GM12878 (cell line): ENCODE data around the gene MMAA. TPM values are rescaled to one million over a fixed set of nuclear protein-coding genes. Genes with fewer than 3 reads are reported as not detected.

Source experiments
- ATF7 ChIP-seq: fragments of 450-650 bp; IDR thresholded peaks from 2 replicates; pipeline ENCODE4 v1.6.1; 2016; ENCODE audit warnings: low read depth, mild to moderate bottlenecking
- GABPA ChIP-seq: IDR thresholded peaks from 2 replicates; pipeline ENCODE4 v1.6.1; 2014; ENCODE audit warnings: antibody characterized with exemption, low read depth, mild to moderate bottlenecking, inconsistent platforms
- HDAC2 ChIP-seq: fragments of 200-600 bp; sonication (generic); IDR thresholded peaks from 2 replicates; pipeline ENCODE4 v1.6.1; 2017
- NFYA ChIP-seq: IDR thresholded peaks from 2 replicates; pipeline ENCODE4 v1.6.1; 2011; ENCODE audit warnings: low read depth, mild to moderate bottlenecking, low read length, improper control_type of control experiment, borderline replicate concordance
- NFYB ChIP-seq: IDR thresholded peaks from 2 replicates; pipeline ENCODE4 v1.6.1; 2011; ENCODE audit warnings: low read depth, mild to moderate bottlenecking, low read length, improper control_type of control experiment, moderate library complexity; ENCODE audit not compliant: insufficient read depth
- POLR2AphosphoS2 ChIP-seq: IDR thresholded peaks from 2 replicates; pipeline ENCODE4 v1.6.1; 2011; ENCODE audit warnings: low read depth, mild to moderate bottlenecking, low read length, improper control_type of control experiment, moderate library complexity
- RAD21 ChIP-seq: IDR thresholded peaks from 2 replicates; pipeline ENCODE4 v1.6.1; 2011; ENCODE audit warnings: mild to moderate bottlenecking, low read depth, low read length, moderate library complexity; ENCODE audit not compliant: insufficient read depth
- polyA plus RNA-seq, 11 experiments: library from polyadenylated mRNA; depleted of rRNA in 4 of 11; unstranded in 6 of 11; stranded (reverse) in 5 of 11; fragments of >200 nt; fragmentation: Nextera tagmentation in 4 of 11; fragmentation: Illumina TruSeq in 1 of 11; extraction: Ambion mirVana in 4 of 11; extraction: Trizol in 1 of 11; gene quantifications; 1 replicate in 1 of 11; 2 replicates in 10 of 11; pipeline versions ENCODE4 v1.2.1 to v1.2.3, GENCODE V29; 2011 to 2016; ENCODE audit warnings: inconsistent platforms in 2 of 11, missing spikeins in 2 of 11, low read depth in 1 of 11
- total RNA-seq, 4 experiments: library from RNA; depleted of rRNA in 3 of 4; stranded (reverse); fragments of >200 nt in 3 of 4; fragmentation: Illumina TruSeq in 1 of 4; extraction: Trizol in 1 of 4; gene quantifications; 2 replicates each; pipeline versions ENCODE4 v1.2.1 to v1.2.3, GENCODE V29; 2013 to 2021
- TF ChIP-seq, protein P1 (sequence below): fragments of 450-650 bp; IDR thresholded peaks from 2 replicates; pipeline ENCODE4 v1.6.1; 2018; ENCODE audit warnings: borderline replicate concordance, mild to moderate bottlenecking; ENCODE audit not compliant: partially characterized antibody
- TF ChIP-seq, protein P2 (sequence below): fragments of 450-650 bp; IDR thresholded peaks from 2 replicates; pipeline ENCODE4 v1.6.1; 2016; ENCODE audit warnings: mild to moderate bottlenecking
- TF ChIP-seq, protein P3 (sequence below): fragments of 450-650 bp; conservative IDR thresholded peaks from 2 replicates; pipeline ENCODE4 v1.6.1; 2017; ENCODE audit warnings: mild to moderate bottlenecking, moderate library complexity

MMAA gene
- total and polyA plus RNA-seq, 10 of the 15 experiments (the other 5 are each of a cell fraction or from before 2014, with no cell fraction given) = 4.5 to 22.6 (median 11.8) TPM

DNA sequence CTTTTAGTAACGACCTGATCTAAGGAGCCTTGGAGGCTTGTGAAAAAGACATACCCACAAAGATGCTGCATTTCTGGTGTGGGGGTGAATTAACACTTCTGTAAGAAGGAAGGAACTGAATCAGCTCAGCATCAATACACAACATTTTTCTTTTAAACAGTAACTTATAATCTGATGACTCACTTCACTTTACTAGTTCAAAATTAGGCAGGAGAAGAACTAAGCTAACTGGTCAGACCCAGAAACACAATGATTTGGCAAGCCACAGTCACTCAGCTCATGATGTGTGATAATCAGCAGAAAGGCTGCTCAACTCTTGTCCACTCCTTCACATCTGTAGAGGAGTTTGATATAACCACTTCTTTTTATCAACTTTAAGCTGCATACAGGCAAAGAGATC, 4.6 kb downstream of the MMAA start (continued):
- TF ChIP-seq, protein P1, sequence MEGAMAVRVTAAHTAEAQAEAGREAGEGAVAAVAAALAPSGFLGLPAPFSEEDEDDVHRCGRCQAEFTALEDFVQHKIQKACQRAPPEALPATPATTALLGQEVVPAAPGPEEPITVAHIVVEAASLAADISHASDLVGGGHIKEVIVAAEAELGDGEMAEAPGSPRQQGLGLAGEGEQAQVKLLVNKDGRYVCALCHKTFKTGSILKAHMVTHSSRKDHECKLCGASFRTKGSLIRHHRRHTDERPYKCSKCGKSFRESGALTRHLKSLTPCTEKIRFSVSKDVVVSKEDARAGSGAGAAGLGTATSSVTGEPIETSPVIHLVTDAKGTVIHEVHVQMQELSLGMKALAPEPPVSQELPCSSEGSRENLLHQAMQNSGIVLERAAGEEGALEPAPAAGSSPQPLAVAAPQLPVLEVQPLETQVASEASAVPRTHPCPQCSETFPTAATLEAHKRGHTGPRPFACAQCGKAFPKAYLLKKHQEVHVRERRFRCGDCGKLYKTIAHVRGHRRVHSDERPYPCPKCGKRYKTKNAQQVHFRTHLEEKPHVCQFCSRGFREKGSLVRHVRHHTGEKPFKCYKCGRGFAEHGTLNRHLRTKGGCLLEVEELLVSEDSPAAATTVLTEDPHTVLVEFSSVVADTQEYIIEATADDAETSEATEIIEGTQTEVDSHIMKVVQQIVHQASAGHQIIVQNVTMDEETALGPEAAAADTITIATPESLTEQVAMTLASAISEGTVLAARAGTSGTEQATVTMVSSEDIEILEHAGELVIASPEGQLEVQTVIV = no peak
- TF ChIP-seq HDAC2 = no peak
- TF ChIP-seq, protein P2, sequence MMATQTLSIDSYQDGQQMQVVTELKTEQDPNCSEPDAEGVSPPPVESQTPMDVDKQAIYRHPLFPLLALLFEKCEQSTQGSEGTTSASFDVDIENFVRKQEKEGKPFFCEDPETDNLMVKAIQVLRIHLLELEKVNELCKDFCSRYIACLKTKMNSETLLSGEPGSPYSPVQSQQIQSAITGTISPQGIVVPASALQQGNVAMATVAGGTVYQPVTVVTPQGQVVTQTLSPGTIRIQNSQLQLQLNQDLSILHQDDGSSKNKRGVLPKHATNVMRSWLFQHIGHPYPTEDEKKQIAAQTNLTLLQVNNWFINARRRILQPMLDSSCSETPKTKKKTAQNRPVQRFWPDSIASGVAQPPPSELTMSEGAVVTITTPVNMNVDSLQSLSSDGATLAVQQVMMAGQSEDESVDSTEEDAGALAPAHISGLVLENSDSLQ = peak; percentile 43; the same call in 1 of the 2 replicates
- no peak for TF ChIP-seq RAD21
- TF ChIP-seq NFYB = no peak
- TF ChIP-seq GABPA = no peak
- peak; percentile 33; the same call in 1 of the 2 replicates for TF ChIP-seq ATF7
- TF ChIP-seq NFYA = no peak
- TF ChIP-seq, protein P3, sequence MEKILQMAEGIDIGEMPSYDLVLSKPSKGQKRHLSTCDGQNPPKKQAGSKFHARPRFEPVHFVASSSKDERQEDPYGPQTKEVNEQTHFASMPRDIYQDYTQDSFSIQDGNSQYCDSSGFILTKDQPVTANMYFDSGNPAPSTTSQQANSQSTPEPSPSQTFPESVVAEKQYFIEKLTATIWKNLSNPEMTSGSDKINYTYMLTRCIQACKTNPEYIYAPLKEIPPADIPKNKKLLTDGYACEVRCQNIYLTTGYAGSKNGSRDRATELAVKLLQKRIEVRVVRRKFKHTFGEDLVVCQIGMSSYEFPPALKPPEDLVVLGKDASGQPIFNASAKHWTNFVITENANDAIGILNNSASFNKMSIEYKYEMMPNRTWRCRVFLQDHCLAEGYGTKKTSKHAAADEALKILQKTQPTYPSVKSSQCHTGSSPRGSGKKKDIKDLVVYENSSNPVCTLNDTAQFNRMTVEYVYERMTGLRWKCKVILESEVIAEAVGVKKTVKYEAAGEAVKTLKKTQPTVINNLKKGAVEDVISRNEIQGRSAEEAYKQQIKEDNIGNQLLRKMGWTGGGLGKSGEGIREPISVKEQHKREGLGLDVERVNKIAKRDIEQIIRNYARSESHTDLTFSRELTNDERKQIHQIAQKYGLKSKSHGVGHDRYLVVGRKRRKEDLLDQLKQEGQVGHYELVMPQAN = no peak
- TF ChIP-seq POLR2AphosphoS2 = no peak
